ENCODE results near the gene ZSCAN26.

The ZSCAN26 gene

GRCh38 chr6:28245206-28245941, 21.6 kb upstream of the ZSCAN26 start:
- H3K9me3 Mint-ChIP-seq, result no peaks in the 10 kb centered on the region
- peaks cover 16% of the 10 kb centered on the region for H3K4me1 Mint-ChIP-seq
- H3K27ac Mint-ChIP-seq, result no peak overlapping the region
- H3K4me3 Mint-ChIP-seq, result no peak overlapping the region
- peaks cover 54% of the 10 kb centered on the region for H3K36me3 Mint-ChIP-seq
- CTCF ChIA-PET, result no interaction called here
- H3K27me3 Mint-ChIP-seq, result no peaks in the 10 kb centered on the region
- DNase-seq, result no peak

DNA sequence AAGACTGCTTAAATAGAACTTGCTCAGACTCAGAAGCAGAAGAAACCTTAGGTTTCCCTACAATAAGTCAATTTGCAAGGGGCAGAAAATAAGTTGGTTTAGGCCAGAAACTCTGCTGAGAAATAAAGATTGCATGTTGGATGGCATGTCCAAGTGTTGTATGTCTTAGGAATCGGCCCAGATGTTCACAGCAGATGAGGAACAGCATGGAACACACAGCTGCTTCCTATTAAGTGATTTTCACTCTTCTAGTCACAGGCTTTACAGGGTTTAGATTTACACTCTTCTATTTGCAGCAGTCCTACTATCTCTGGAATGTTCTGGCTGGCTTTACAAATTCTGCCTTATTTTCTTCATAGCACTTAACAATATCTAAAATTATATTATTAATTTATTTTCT, 18.0 kb upstream of the ZSCAN26 start:
- no peak overlapping the region for H3K27ac Mint-ChIP-seq
- H3K4me1 Mint-ChIP-seq, result peaks cover 39% of the 10 kb centered on the region
- no peaks in the 10 kb centered on the region for H3K27me3 Mint-ChIP-seq
- DNase-seq, result no peak
- CTCF ChIA-PET, result no interaction called here
- no peaks in the 10 kb centered on the region for H3K9me3 Mint-ChIP-seq
- H3K36me3 Mint-ChIP-seq, result peaks cover 57% of the 10 kb centered on the region
- H3K4me3 Mint-ChIP-seq, result no peak overlapping the region

GRCh38 chr6:28250747-28251146, 16.2 kb upstream of the ZSCAN26 start:
- H3K4me3 Mint-ChIP-seq, result peak overlapping the region; percentile 61
- H3K9me3 Mint-ChIP-seq, result no peaks in the 10 kb centered on the region
- peaks cover 39% of the 10 kb centered on the region for H3K4me1 Mint-ChIP-seq
- CTCF ChIA-PET, result interaction anchor here (0.9 kb wide), 1 partner anchor 105 kb away, joined by 6 read pairs; no protein-coding TSS in a partner anchor
- peaks cover 40% of the 10 kb centered on the region for H3K36me3 Mint-ChIP-seq
- DNase-seq, result no peak
- peaks cover 5% of the 10 kb centered on the region for H3K27me3 Mint-ChIP-seq
- H3K27ac Mint-ChIP-seq, result no peak overlapping the region

- Mint-ChIP-seq H3K27ac (peak overlapping the region; percentile 91), H3K9me3 (no peaks in the 10 kb centered on the region), H3K4me1 (peaks cover 39% of the 10 kb centered on the region), H3K36me3 (peaks cover 31% of the 10 kb centered on the region), H3K27me3 (peaks cover 10% of the 10 kb centered on the region), H3K4me3 (peak overlapping the region; percentile 98)
- DNase-seq, result peak; percentile 65
- CTCF ChIA-PET, result interaction anchor here (1.1 kb wide), 1 partner anchor 105 kb away, joined by 4 read pairs; no protein-coding TSS in a partner anchor
These were observed 15.3 kb upstream of the ZSCAN26 start for GRCh38 chr6:28251661-28252008.

- H3K9me3 Mint-ChIP-seq, result no peaks in the 10 kb centered on the region
- CTCF ChIA-PET, result interaction anchor here (0.9 to 1.1 kb wide), 2 partner anchors 15 to 104 kb away, joined by 4 to 6 read pairs; partner anchors contain the start of gene ZSCAN26
- H3K4me3 Mint-ChIP-seq, result peak within 1 kb of the TSS; percentile 98
- H3K27ac Mint-ChIP-seq, result peak within 1 kb of the TSS; percentile 91
- peaks cover 10% of the 10 kb centered on the region for H3K27me3 Mint-ChIP-seq
- DNase-seq, result peak; percentile 86
- H3K36me3 Mint-ChIP-seq, result peaks cover 24% of the 10 kb centered on the region
- H3K4me1 Mint-ChIP-seq, result peaks cover 39% of the 10 kb centered on the region
These were observed 14.7 kb upstream of the ZSCAN26 start, which contains the start of gene ZKSCAN4 for GRCh38 chr6:28252009-28252975. ZKSCAN4 (minus strand) TSS chr6:28252269; CDS start chr6:28251980, 289 bp downstream.

- Mint-ChIP-seq H3K27me3 (peaks cover 17% of the 10 kb centered on the region), H3K9me3 (peaks cover 7% of the 10 kb centered on the region), H3K27ac (no peak overlapping the region), H3K36me3 (peaks cover 21% of the 10 kb centered on the region), H3K4me3 (no peak overlapping the region), H3K4me1 (peaks cover 38% of the 10 kb centered on the region)
- CTCF ChIA-PET, result interaction anchor here (0.7 kb wide), 1 partner anchor 13 kb away, joined by 3 read pairs; the partner anchor contains the start of gene ZSCAN26
- DNase-seq, result no peak
These were observed 12.8 kb upstream of the ZSCAN26 start for GRCh38 chr6:28254121-28254519.

GRCh38 chr6:28257042-28257441, 9.9 kb upstream of the ZSCAN26 start:
- Mint-ChIP-seq H3K27me3 (peaks cover 32% of the 10 kb centered on the region), H3K27ac (no peak overlapping the region), H3K4me3 (no peak overlapping the region), H3K9me3 (peaks cover 7% of the 10 kb centered on the region), H3K4me1 (peaks cover 14% of the 10 kb centered on the region), H3K36me3 (peaks cover 10% of the 10 kb centered on the region)
- CTCF ChIA-PET, result no interaction called here
- no peak for DNase-seq

DNA sequence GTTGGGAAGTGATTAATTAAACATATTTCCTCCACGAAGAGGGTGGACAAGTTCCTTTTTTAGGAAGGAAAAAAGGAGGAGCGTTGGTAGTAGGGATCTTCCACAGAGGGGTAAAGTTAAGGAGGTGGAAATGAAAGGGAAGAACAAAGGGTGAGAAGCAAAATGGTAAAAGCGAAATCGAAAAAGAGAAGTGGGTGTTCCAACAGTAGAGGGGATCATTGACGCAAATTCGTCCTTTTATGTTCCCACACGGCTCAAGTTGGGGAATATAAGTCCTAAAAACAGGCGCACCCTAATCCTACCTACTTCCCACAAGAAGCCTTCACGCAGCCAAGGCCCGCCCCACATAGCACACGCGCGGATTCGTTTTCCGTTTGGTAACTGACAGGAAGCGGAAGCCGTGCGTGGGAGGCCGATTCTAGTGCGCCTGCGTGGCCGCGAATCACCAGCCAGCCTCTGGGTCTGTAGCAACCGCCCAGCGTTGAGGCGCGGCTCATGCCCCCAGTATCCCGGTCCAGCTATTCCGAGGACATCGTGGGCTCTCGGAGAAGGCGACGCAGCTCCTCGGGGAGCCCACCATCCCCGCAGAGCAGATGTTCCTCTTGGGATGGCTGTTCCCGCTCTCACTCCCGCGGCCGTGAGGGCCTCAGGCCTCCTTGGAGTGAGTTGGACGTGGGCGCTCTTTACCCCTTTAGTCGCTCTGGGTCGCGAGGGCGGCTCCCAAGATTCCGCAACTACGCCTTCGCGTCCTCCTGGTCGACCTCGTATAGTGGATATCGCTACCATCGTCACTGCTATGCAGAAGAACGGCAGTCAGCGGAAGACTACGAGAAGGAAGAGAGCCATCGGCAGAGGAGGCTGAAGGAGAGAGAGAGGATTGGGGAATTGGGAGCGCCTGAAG, 7.8 kb upstream of the ZSCAN26 start, which contains the start of gene NKAPL:
TSS of gene NKAPL (plus strand) at position 421 of the 901 bp plus-strand sequence. CDS start at position 496, 75 bp downstream.
- CTCF ChIA-PET, result no interaction called here
- peak; percentile 58 for DNase-seq
- Mint-ChIP-seq H3K27ac (peak within 1 kb of the TSS; percentile 60), H3K4me3 (no peak within 1 kb of the TSS), H3K4me1 (peaks cover 7% of the 10 kb centered on the region), H3K27me3 (peaks cover 35% of the 10 kb centered on the region), H3K9me3 (peaks cover 7% of the 10 kb centered on the region), H3K36me3 (peaks cover 9% of the 10 kb centered on the region)

DNA sequence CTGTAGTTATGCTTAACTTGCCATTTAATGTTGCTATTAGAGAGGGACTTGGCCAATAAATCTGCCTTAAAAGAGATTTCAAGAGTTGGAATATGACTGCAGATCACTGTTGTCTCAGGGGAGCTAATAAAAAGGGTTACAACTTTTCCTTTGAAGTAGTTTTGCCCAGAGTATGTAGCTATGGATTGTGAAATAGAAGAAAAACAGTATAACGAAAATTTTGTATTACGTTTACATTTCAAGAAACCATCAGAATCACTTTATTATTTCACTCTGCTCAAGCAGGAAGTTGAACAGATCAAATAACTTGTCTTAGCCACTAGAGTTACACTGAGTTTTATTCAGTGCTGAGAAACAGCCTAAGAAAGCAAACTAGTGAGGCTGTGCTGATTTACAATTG, 3.0 kb upstream of the ZSCAN26 start:
- CTCF ChIA-PET, result no interaction called here
- peaks cover 8% of the 10 kb centered on the region for H3K4me1 Mint-ChIP-seq

GRCh38 chr6:28264834-28265401, 2.0 kb upstream of the ZSCAN26 start:
- Mint-ChIP-seq H3K27me3 (peaks cover 10% of the 10 kb centered on the region), H3K36me3 (no peaks in the 10 kb centered on the region), H3K27ac (no peak overlapping the region), H3K9me3 (no peaks in the 10 kb centered on the region), H3K4me3 (no peak overlapping the region), H3K4me1 (peaks cover 10% of the 10 kb centered on the region)
- no peak for DNase-seq
- CTCF ChIA-PET, result no interaction called here

More for the DNA sequence above, 3.0 kb upstream of the ZSCAN26 start:
- H3K4me3 Mint-ChIP-seq, result no peak overlapping the region
- no peak for DNase-seq
- no peak overlapping the region for H3K27ac Mint-ChIP-seq
- peaks cover 20% of the 10 kb centered on the region for H3K27me3 Mint-ChIP-seq
- peaks cover under 1% of the 10 kb centered on the region for H3K9me3 Mint-ChIP-seq
- peaks cover 2% of the 10 kb centered on the region for H3K36me3 Mint-ChIP-seq

DNA sequence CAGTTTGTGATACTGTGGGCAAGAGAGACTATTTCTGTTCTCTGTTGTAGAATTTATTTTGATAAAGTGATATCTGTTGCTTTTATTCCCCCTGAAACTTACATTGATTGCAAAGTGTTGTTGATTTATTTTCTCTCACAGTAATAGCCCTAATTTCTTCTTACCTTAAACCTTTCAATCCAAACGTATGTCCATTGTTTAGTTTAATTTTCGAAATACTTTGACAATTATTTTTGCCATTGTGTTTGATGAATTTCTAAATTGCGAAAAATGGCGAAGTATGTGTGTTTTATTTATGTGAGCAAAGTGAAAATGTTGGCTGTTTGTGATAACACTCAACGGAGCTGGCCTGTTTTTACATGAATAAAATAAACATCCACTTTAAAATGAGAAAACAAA, 381 bp upstream of the ZSCAN26 start:
- H3K4me3 Mint-ChIP-seq, result no peak overlapping the region
- peaks cover 7% of the 10 kb centered on the region for H3K36me3 Mint-ChIP-seq
- H3K9me3 Mint-ChIP-seq, result no peaks in the 10 kb centered on the region
- H3K27me3 Mint-ChIP-seq, result peaks cover 6% of the 10 kb centered on the region
- H3K4me1 Mint-ChIP-seq, result peaks cover 12% of the 10 kb centered on the region
- no peak overlapping the region for H3K27ac Mint-ChIP-seq
- CTCF ChIA-PET, result interaction anchor here (1.1 to 2.3 kb wide), 4 partner anchors 9 to 90 kb away, joined by 3 to 10 read pairs (median 4); partner anchors contain the start of gene ZKSCAN4
- DNase-seq, result no peak

DNA sequence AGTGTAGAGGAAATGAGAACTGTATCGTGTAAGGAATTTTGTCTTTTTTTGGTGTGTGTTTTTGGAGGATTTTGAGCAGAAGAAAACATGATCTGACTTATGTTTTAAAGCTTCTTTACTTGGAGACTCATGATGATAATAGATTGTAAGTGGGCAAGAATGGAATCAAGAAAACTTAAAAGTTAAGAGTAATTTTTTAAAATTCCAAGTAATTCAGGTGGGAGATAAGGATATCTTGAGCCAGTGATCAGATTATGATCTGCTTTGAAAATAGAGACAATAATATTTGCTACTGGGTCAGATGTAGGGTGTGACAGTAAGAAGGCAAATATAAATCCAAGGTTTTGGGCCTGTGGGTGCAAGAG, 734 bp downstream of the ZSCAN26 start:
- H3K27me3 Mint-ChIP-seq, result no peaks in the 10 kb centered on the region
- no peak for DNase-seq
- H3K36me3 Mint-ChIP-seq, result peaks cover 12% of the 10 kb centered on the region
- no peak overlapping the region for H3K4me3 Mint-ChIP-seq
- H3K4me1 Mint-ChIP-seq, result peaks cover 12% of the 10 kb centered on the region
- H3K9me3 Mint-ChIP-seq, result no peaks in the 10 kb centered on the region
- CTCF ChIA-PET, result interaction anchor here (1.0 to 2.3 kb wide), 3 partner anchors 8 to 89 kb away, joined by 3 to 10 read pairs (median 3); partner anchors contain the start of gene ZKSCAN3
- H3K27ac Mint-ChIP-seq, result no peak overlapping the region

DNA sequence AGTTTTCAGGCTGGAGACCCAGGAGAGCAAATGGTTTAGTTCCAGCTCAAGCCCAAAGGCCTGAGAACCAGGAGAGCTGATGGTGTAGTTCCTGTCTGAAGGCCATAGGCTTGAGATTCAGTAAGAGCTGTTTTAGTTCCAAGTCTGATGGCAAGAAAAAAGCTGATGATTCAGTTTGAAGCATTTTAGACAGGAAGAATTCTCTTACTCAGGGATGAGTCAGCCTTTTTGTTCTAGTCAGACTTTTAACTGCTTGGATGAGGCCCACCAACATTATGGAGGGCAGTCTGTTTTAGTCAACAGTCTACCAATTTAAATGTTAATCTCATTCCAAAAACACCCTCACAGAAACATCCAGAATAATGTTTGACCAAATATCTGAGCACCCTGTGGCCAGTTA, 2.5 kb downstream of the ZSCAN26 start:
- H3K4me3 Mint-ChIP-seq, result no peak overlapping the region
- H3K36me3 Mint-ChIP-seq, result peaks cover 21% of the 10 kb centered on the region
- no peak overlapping the region for H3K27ac Mint-ChIP-seq
- CTCF ChIA-PET, result no interaction called here
- no peaks in the 10 kb centered on the region for H3K9me3 Mint-ChIP-seq
- H3K4me1 Mint-ChIP-seq, result peaks cover 7% of the 10 kb centered on the region
- no peak for DNase-seq
- no peaks in the 10 kb centered on the region for H3K27me3 Mint-ChIP-seq
